ENCODE results near the gene PARM1. TPM values are rescaled to one million over a fixed set of nuclear protein-coding genes. Genes with fewer than 3 reads are reported as not detected.
A peak's percentile ranks its signal among the peaks of the same experiment; 100 is the strongest.

Gene PARM1
- total and polyA plus RNA-seq, 12 donors, result 19.7 to 119 (median 71.6) TPM

GRCh38 chr4:75048208-75048879 is 115.4 kb downstream of the PARM1 start:
- Histone ChIP-seq H3K4me1 (peaks cover 0 to 13% (median 4%) of the 10 kb centered on the region in 9 donors), H3K27ac (no peak overlapping the region), H3K9me3 (no peaks in the 10 kb centered on the region), H3K27me3 (no peaks in the 10 kb centered on the region), H3K36me3 (no peaks in the 10 kb centered on the region), H3K4me3 (no peak overlapping the region)
- TF ChIP-seq CTCF (IDR thresholded peaks at IDR 0.05), result no peak
- ATAC-seq (no peak), DNase-seq (no peak)
- WGBS, 2 donors, result 66% methylated on average over 9 of the region's 9 CpGs
- intact Hi-C loops (cut with DNase I), result no loop called here

GRCh38 chr4:75051431-75051830 is 118.5 kb downstream of the PARM1 start:
- no peaks in the 10 kb centered on the region for H3K9me3 ChIP-seq
- intact Hi-C loops (cut with DNase I), result loop anchor here in 2 of 10 donors (10.0 kb wide), 1 partner anchor 117 kb away; the partner anchor contains the start of gene PARM1 (in 2 of the 2)
- peaks cover 0 to 10% (median 4%) of the 10 kb centered on the region in 9 donors for H3K4me1 ChIP-seq
- no peak overlapping the region for H3K4me3 ChIP-seq
- no peak for TF ChIP-seq CTCF (IDR thresholded peaks at IDR 0.05)
- no peak for DNase-seq
- H3K36me3 ChIP-seq, result no peaks in the 10 kb centered on the region
- H3K27me3 ChIP-seq, result no peaks in the 10 kb centered on the region
- WGBS, 2 donors, result 86 to 96% methylated on average over 1 of the region's 1 CpG
- H3K27ac ChIP-seq, result peak overlapping the region in 1 of 10 donors; percentile 26
- ATAC-seq, result peak in 5 of 8 donors; percentile 26 to 67 (median 51)

- no peak for ATAC-seq
- intact Hi-C loops (cut with DNase I), result loop anchor here in 2 of 10 donors (10.0 kb wide), 1 partner anchor 119 kb away; the partner anchor contains the start of gene PARM1 (in 2 of the 2)
- Histone ChIP-seq H3K36me3 (no peaks in the 10 kb centered on the region), H3K4me1 (peaks cover 0 to 7% (median 0%) of the 10 kb centered on the region in 9 donors), H3K9me3 (no peaks in the 10 kb centered on the region), H3K27me3 (no peaks in the 10 kb centered on the region), H3K27ac (no peak overlapping the region), H3K4me3 (no peak overlapping the region)
- no peak for TF ChIP-seq CTCF (IDR thresholded peaks at IDR 0.05)
- 73 to 95% methylated on average over 1 of the region's 1 CpG for WGBS, 2 donors
- DNase-seq, result no peak
These were observed 120.4 kb downstream of the PARM1 start for GRCh38 chr4:75053352-75053751.

- Histone ChIP-seq H3K27ac (no peak overlapping the region), H3K4me3 (no peak overlapping the region), H3K27me3 (no peaks in the 10 kb centered on the region), H3K36me3 (no peaks in the 10 kb centered on the region), H3K4me1 (peaks cover 0 to 7% (median 0%) of the 10 kb centered on the region in 9 donors), H3K9me3 (no peaks in the 10 kb centered on the region)
- intact Hi-C loops (cut with DNase I), result loop anchor here in 2 of 10 donors (10.0 kb wide), 1 partner anchor 119 kb away; the partner anchor contains the start of gene PARM1 (in 2 of the 2)
- no peak for DNase-seq
- TF ChIP-seq CTCF (IDR thresholded peaks at IDR 0.05), result no peak
- ATAC-seq, result no peak
- WGBS, 2 donors, result 53 to 64% methylated on average over 3 of the region's 3 CpGs
These were observed 121.2 kb downstream of the PARM1 start for GRCh38 chr4:75054078-75054477.
